Stimulated activated CD4-positive, alpha-beta T cell treated with anti-CD3 and anti-CD28 coated beads, Interleukin-4, amount 100 ng/mL, for 48 hours (primary cell): ENCODE results near the gene DHX32.

Experiments used
- DNase-seq, 2 donors: peaks; one replicate each; pipeline ENCODE4 v3.0.0-alpha.2; 2020; ENCODE audit warnings: low read depth in 2 of 2

The DHX32 gene

DNA sequence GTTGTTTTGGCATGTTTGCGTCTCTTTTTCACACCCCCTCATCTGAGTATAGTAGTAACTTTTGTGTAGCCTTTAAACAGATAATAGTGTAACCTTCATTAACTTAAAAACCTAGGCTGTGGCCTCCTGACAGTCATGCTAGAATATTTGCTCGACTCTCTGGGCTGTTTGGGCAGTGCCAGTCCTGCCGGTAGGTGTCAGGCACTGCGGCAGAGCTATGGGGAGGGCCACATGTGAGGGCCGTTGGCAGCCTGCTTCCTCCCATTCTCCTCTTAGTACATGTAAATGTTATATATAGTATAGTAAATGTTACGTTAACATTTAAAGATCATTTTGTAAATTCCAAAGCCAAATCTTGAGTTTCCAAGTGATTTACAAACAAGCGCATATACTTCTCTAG lies 31.6 kb downstream of the DHX32 start:
- no peak for DNase-seq

DNA sequence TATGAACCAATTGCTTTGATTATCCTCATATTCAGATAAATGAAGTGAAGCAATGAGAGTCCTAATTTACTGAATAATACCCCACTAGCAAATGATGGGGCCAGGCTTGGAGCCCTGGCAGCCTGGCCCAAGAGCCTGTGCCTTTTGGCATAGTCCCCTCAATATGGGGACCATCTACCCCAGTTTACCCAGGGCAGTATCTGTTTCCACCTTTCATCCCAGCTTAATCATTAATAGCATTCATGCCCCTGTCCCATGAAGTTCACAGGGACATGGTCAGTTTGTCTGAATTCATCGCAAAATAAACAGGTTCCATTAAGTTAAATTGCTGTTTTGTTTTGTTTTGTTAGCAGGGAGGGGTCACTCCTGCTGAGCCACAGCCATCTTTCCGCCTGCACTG lies 32.2 kb downstream of the DHX32 start:
- no peak for DNase-seq

DNA sequence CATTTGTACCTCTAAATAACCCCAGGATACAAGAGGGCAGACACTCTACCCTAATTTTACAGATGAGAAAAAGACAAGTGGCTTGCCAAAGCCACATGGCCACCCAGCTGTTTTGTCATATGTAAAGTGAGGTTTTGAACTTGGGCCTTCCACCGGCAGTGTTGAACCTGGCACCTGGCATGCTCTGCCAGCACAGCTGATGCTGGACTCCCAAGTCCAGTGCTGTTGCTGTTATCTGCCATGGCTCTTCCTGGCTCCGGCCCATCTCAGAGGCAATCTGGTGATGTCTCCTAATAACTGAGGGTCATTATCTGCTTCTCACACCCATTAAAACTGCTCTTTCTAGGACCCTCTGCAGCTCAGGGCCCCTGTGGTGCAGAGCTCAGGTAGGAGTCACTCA lies 32.7 kb downstream of the DHX32 start:
- no peak for DNase-seq

DNA sequence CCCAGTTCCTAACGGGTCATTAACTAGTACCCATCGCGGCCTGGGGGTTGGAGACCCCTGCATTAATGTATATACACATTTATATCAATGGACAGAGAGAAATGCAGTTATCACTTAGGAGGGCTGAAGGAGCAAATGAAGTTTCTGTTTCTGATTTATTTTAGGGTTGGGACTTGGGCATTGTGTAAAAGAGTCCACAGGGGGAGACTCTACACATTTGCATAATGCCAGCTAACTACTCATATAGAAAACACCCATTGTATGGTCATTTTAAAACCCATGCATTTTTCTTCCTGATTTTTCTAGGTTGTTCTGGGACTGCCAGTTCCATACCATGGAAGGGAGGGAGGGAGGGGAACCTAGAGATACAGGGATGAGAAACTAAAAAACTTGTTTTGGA lies 34.2 kb downstream of the DHX32 start:
- DNase-seq, result no peak

DNA sequence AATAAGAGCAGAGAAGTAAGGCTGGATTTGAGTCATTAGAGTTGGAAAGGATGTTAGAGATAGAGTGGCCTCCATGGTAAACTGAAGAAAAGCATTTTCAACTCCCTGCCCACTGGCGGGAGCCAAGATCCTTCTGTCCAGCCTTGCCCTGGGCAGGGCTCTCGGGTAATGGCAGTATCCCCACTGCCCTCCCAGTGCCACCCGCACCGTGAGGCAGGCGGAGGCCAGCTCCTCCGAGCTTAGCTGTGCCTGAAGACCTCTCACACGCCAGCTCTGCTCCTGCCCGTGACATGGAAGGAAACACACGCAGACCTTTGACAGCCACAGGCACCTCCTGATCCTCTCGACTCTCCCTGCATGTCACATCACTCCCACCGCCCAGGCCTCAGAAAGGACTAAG lies 35.5 kb downstream of the DHX32 start:
- no peak for DNase-seq

DNA sequence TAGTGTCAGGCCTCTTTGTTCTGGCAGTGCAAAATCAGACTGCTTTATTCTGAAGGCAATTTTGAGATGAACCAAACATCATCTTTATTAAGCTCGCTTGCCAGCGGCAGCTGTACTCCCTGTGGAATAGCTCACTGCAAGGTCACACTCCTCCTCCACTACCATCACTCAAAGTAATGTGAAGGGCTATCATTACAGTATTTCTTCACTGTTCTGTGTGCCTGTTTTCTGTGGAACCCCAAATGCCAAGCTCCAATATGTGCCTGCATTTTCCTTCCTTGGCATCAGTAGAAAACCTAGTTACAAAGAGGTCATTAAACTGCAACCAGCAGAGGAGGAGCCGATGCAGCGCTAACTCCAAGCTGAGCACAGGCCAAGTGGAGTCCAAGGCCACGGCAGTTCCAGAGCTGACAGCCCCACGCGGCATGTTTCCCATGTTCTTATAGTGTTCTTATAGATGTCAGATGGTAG lies 36.3 kb downstream of the DHX32 start:
- no peak for DNase-seq

DNA sequence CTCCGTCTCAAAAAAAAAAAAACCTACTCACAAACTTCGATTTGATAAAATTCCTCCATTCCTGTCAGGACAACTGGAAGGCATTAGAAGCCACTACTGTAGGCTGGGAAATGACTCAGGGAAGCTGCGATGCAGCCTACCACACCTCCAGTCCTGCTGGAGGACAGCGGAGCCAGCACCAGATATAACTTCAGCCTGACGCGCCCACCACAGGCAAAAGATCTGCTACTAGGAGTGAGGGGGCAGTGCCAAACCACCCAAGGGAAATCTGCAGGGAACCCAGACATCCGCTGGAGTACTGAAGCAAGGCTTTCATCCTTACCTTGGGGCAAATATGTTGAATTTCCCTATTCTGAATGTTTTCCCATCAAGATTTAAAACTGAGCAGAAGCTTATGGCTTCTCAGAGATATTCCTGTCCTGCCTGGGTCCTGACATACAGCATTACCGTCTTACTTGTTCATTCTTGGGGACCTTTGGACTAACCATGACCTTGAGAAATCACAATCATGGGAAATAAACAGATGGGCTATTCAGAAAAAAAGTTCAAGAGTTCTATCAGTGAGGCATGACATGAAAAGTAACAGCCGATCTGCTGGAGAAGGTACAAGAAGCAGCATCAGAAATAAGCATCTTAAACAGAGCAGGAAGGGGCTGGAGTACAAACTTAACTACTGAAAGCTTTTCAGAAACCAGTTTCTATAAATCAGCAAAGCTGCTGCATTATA lies 37.3 kb downstream of the DHX32 start:
- no peak for DNase-seq

DNA sequence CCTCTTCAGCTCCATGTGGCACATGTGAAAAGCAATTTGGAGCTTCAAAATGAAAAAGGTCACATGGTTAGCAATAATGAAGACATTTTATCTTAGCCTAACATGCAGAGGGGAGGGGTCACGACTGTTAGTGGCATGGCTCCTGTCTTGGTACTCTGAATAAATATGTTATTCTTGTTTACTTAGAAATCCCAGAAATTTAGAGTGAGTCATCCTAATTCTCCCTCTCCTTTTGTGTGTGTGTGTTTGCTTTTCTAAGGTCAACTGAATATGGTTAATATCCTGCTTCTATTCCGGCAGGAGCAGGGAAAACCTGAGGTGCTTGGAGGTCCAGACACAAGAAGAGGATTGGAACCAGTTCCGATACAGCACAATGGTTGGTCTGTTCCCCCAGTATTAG lies 40.1 kb downstream of the DHX32 start:
- DNase-seq, result no peak

DNA sequence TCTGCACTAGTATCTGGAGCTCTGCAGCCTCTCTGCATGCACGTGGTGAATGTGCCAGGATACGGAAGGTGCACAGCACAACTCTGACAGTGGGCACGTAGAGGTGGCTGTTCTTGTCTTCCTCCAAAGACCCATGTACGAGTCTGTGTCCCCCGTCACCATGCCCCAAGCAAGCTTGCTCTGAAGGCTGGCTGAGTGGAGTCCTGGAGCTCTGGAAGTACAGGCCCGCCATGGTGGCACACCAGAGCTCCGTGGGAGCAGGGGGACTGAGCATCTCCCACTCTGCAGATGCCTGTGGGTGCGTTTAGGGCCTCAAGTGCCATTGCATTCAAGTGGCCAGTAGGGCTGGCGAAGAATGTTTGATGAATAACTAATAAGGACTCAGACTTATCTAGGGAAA lies 40.7 kb downstream of the DHX32 start:
- no peak for DNase-seq

DNA sequence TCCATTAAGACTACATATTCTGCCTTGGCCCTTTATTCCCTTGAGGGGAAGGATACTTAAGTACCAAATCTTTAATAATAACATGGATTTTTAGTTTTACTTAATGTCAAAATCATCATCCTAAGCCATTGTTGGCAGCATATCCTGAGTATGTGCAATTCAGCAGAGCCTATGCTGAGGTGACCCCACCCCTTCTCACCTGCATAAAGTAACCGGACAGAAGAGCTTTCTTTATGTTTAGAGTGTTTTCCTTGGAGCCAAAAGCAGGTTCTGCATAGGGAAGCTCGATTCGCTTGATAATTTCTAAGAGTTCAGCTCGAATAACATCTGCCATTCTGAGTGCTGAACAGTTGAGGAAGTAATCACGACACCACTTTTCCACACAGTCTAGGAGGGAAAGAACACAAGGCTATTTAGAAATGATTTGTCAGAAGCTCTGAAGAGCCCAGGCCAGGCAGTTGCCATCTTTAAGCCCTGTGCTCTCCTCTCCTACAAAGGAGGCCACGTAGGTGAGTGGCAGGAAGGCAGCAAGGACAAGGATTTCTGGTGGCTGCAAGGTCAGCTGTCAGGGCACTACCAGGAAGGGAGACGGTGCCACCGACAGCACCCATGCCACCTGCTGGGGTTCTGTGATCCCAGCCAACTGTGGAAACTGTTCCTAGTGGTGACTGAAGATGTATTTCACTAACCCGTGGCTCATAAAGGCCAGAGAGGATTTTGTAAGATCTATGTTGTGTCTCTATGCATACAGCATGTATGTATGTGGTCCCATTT lies 42.1 kb downstream of the DHX32 start:
- no peak for DNase-seq

DNA sequence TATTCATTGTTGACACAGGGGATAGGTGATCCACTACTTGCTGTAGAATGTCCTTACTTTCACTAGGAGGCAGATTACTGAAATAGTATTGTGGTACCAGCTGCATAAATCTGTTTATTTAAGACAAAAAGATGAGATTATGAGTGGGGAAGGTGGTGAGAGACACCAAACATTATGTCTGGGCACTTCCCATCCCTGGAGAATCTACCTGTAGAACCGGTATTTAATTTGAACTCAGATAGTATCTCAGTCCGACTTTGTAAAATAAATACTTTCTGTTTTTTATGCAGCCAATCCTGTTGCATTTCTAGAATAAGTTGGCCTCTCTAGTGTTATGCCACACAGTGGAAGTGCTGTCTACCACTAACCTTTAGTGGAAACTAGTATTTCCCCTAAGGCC lies 44.3 kb downstream of the DHX32 start:
- no peak for DNase-seq

DNA sequence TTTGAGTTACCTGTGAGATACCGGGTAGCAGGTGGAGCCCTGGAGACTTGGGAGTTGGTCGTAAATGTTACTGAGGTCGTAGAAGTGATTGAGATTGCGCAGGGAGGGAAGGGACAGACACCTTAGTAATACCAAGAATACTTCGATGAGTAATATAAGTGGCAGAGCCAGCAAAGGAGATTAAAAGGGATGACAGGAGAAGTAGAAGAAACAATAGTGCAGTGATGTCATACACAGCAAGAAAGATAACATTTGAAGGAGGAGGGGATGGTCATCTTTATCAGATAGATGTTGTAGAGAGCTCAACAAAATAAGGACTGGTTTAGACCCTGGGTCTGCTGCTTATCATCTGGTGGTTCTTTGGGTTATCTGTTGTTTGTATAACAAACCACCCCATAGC lies 52.8 kb downstream of the DHX32 start:
- DNase-seq, result no peak

DNA sequence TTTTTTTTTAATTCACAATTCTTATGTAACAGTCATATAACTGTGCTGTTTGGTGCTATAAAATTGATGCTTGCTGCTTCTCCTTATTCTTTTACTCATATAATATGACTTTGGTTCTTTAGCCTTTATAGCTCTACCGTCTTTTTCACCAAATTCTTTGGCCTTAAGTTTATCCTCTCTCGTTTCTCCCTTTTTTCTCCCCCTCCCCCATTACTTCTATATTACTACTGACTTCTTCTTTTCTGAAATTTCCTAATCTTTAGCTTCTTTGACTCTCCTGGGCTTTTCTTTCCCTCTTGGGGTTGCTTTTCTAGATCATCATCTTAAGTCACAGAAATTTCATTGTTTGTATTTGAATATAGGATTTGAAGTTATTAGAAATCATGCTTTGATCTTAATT lies 54.0 kb downstream of the DHX32 start:
- no peak for DNase-seq

DNA sequence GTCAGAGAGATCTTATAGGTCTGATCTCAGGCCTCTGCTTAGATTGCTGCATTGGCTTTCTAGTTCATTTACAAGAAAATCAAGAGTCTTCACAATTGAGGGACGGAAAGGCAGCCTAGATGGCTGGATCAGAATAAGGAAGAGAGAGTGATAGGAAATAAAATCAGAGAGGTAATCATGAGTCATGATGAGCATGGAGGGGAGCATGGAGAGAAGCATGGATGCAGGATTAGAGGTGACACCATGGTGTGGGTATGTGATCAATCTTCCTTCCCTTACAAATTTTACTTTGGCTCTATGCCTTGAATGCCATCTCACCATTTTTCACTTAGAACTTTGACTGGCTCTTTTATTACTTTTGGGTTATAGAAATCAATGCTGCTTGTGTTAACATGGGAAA lies 56.4 kb downstream of the DHX32 start:
- no peak for DNase-seq

DNA sequence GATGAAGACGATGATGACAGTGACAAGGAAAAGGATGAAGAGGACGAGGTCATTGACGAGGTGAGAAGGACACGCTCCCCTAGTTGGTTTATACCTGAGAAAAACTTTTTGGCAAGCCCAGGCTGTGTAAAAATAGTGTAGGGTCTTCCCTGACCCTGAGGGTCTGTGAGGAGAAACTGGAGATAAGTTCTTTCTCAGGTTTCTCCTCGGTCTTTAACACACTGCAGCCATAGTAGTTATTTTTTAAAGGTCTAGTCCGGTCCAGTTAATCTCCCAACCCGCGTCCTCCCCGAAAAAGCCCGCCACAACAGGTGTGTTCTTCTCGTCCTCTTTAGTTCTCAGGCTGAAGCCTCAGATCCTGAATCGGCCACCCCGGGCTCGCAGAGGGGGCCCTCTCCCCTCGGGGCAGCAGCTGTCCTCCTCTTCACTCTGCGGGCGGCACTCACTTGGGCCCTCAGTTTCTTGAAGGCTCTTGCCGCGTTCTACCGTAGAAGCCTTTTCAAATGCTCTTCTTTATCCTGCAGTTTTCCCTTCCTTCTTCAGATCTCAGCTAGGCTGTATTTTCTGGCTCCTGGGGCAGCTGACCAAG lies 57.3 kb downstream of the DHX32 start:
- DNase-seq, result no peak

DNA sequence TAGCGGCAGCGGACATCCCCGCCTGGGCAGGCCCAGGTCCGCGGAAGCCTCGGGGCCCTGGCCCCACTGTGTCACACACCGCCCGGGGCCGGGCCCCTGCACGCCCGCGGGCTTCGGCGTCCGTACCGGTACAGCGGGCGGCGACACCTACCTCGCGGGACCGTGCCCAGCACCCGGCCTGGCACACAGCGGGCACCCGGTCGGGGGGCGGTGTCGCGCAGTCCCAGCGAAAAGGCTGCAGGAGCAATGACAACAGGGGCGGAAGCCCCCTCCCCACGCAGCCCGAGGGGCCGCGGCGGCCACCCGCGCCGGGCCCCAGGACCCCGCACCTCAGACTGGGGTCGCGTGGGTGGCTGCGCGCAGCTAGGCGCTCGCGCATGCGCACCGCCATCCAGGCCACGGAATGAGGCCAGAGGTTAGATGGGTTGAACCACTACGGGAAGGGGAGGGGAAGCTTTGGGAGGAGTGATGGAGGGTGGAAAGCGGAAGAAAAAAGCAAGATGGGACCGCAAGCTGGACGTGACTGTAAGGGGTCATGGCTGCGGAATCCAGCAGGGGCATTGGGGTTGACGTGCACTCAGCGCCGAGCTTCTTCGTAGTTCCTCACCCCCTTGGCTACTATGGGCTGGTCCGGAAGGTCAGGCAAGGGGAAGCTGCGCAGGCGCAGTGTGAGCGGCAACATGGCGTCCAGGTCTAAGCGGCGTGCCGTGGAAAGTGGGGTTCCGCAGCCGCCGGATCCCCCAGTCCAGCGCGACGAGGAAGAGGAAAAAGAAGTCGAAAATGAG lies 58.0 kb downstream of the DHX32 start, which contains the start of the genes BCCIP and UROS:
Gene BCCIP, plus strand, starts transcription at position 669 of the 785 bp plus-strand sequence. Its CDS starts 12 bp downstream, at position 681.
Gene UROS, minus strand, starts transcription at position 381 of the 785 bp plus-strand sequence. CDS start 6,759 bp downstream, outside the sequence.
- peak; percentile 83 to 86 for DNase-seq

DNA sequence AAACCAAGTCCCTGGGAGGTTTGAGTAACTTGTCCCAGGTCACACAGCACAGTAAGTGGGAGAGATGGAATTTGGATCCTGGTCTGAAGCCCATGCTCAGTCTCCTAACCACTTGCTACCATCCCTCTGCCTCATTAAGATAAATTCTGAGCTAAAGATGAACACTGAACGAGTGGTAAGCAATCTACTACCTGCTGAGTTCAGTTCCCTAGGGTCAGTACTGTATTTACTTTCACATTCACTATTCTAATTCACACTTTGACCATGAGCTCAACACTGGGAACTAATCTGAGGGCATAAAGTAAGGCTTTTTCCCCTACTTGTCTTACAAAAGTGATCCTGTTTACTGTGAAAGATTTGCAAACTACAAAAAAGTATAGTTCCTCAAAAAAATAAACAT lies 60.4 kb downstream of the DHX32 start:
- DNase-seq, result no peak

DNA sequence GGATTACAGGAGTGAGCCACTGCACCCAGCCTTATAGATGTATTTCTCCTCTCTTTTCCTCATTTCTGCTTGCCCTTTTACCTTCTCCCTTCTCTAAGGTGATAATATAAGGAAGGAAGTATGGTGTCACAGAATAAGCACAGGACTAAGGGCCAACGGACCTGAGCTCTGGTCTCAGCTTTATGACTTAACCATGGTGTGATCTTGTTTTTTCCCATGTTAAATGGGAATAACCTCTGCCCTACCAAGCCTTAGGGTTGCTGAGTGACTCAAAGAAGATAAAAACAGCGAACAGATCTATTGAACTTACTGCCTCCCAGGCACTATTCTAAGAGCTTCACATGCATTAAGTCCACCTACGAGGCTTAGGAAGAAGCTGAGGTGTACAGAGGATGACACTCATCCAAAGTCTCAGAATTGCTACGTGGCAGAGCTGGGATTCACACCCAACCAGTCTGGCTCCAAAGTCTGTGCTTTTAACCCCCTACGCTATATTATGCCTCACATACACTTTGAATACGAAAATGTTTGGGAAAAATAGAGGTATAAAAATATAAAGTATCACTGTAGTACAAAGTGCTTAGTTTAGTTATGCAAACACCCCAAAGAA lies 63.6 kb downstream of the DHX32 start:
- no peak for DNase-seq

DNA sequence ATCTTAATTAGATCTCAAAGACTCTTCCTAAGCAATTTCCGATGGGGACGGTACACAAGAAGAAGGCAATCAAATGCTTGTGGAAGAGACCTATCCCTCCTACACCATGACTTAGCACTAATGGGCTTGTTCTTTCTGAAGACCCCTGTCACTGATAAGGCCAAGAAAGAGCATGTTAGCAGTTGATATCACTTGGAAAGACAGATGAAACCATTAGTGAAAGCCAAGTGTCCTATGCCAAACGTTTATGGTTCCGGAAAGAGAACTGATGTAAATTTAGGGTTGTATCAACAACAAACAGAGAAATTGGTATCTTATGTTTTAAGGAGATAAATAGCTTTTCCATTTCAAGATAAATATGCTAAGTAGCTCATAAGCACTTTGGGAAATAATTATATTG lies 64.5 kb downstream of the DHX32 start:
- DNase-seq, result no peak

DNA sequence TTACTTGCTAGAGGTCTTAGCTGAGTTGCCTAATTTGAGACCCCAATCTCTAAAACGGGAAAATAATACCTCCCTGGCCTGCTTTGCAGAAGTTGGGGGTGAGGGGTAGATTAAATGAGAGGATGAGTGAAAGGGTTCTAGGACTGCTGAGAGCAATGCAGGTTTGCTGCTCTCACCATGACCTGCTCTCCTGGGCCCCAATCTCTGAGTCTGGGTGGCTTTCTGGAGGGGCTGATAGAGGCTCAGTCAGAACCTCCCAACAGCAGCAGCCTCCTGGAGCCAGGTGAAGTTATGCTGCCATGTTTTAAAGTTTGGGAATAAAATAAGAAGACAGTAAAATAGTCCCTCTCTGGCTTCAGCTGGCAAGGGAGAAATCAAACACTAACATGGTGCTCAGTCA lies 65.3 kb downstream of the DHX32 start:
- DNase-seq, result no peak

DNA sequence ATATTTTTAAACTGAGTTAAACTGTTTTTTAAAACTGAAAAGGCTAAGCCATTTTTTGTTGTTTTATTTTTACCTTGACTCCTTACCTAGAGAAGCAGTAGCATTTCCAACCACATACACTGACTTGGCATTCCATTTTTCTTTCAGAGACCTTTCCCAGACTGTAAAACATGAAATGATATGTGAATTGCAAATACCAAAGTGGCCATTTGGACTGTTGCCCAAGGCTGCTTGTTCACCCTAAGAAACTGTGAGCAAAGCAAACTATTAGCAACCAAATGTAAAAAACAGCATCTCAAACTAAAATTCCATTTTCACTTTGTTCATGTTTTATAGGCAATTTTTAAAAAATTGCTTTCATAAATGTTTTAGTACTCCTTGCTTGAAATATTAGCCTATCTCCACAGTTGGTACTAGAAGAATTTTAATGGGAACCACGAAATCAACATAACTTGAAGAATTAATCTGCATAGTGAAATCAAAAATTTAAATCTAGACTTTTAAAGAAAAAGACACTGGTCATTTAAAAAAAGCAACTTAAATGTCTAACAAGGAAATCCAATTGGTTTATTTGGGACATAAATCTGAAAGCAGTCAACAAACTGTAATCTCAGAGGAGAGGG lies 68.9 kb downstream of the DHX32 start:
- no peak for DNase-seq
